H54 (cell line): Measurements from ENCODE around the gene CRY1.

Source experiments
- DNase-seq: peaks from one replicate; pipeline ENCODE4 v3.0.0; 2011; ENCODE audit warnings: low spot score, mixed read lengths; ENCODE audit not compliant: insufficient read length
- FAIRE-seq: peaks from 3 replicates; lab custom pipeline; 2011; peaks lifted over from hg19 to GRCh38; lab: Jason Lieb, UNC
- POLR2A ChIP-seq: IDR thresholded peaks from 2 replicates; pipeline ENCODE4 v1.6.1; 2011; ENCODE audit warnings: low read depth, mild to moderate bottlenecking, low read length

The CRY1 gene

DNA sequence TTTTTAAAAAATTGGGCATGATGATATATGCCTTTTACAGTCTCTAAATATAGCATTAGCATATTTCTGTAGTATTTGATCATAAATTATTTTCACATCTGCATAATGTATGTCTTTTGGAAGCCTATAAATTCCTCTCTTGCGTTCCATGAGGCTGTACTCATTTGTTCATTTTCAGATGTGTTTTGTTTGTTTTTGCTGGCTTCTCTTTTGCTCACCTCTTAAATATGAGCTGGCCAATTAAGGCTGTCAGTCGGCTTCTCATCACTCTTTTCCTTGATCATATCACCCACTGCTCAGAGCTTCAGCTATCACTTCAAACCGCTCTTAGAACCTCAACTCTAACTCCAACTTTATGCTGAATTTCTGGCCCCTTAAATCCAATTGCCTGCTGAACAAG is 131.1 kb downstream of the CRY1 start:
- no peak for TF ChIP-seq POLR2A
- no peak for DNase-seq
- peak; percentile 20 for FAIRE-seq

GRCh38 chr12:106960443-106960842 is 132.9 kb downstream of the CRY1 start:
- no peak for FAIRE-seq
- no peak for DNase-seq
- no peak for TF ChIP-seq POLR2A

DNA sequence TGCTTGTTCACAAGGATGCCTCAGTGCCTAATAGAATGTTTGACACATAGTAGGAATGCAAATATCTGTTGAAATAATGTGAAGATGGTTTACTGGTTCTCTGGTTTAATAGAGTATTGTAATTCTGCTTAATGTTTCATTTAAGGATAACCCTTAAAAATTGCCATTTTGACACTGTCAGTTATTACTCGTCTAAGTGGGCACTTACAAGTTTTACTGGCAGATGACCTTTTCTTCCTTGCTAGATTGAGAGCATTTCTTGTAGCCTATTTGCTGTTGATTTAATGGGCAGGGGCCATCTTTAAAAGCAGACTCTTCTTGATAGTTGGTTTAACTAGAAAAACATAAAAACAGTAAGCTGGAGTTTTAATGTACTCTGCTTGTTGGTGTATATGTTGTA is 135.8 kb downstream of the CRY1 start:
- DNase-seq: no peak
- FAIRE-seq: no peak
- TF ChIP-seq POLR2A: no peak

- no peak for TF ChIP-seq POLR2A
- DNase-seq: peak; percentile 49
- no peak for FAIRE-seq
Observed at GRCh38 chr12:106956048-106956578, 137.2 kb downstream of the CRY1 start.

DNA sequence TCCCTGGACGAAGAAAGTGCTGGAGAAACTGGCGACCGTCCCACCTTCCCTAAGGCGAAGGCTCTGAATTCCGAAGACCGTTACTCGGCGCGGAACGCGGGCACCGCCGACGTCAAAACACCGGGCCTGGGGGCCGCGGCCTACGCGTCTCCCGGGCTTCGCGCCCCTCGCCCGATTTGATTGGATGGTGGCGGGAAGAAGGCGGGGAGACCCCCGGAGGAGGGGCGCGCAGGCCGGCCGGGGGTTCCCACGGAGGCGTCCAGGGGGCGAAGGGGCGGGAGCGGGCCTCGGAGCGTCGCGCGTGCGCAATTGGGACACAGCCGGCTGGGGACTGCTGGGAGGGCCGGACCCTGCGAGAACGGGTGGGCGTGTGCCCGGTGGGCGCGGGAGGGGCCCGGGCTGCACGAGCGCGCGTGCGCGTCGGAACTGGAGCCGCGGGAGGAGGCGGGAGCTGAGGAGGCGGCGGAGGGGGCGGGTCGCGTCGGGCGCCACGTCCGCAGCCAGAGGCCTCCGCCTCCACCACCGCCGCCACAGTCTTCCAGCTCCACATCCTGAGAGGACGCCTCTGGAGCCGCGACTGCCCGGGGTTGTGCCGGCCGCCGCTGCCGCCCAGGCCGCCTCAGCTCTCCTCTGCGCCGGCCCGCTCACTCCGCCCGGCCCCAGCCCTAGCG is 137.8 kb downstream of the CRY1 start, which contains the start of gene TMEM263:
TMEM263 (plus strand) TSS at position 531 of the 671 bp plus-strand sequence. CDS start 11,210 bp downstream, outside the sequence.
- peak; percentile 89 for TF ChIP-seq POLR2A
- DNase-seq (peak; percentile 88), FAIRE-seq (peak; percentile 48)

- FAIRE-seq: peak; percentile 30
- DNase-seq: no peak
- TF ChIP-seq POLR2A: no peak
Observed at GRCh38 chr12:106954462-106955376, 138.6 kb downstream of the CRY1 start.

GRCh38 chr12:106953352-106954250 is 139.7 kb downstream of the CRY1 start:
- TF ChIP-seq POLR2A: no peak
- DNase-seq (no peak), FAIRE-seq (no peak)

GRCh38 chr12:106950591-106950990 is 142.8 kb downstream of the CRY1 start:
- DNase-seq: no peak
- no peak for FAIRE-seq
- TF ChIP-seq POLR2A: no peak

GRCh38 chr12:106947461-106947860 is 145.9 kb downstream of the CRY1 start:
- FAIRE-seq (no peak), DNase-seq (no peak)
- no peak for TF ChIP-seq POLR2A

GRCh38 chr12:106945261-106945851 is 148.0 kb downstream of the CRY1 start:
- TF ChIP-seq POLR2A: no peak
- FAIRE-seq: no peak

DNA sequence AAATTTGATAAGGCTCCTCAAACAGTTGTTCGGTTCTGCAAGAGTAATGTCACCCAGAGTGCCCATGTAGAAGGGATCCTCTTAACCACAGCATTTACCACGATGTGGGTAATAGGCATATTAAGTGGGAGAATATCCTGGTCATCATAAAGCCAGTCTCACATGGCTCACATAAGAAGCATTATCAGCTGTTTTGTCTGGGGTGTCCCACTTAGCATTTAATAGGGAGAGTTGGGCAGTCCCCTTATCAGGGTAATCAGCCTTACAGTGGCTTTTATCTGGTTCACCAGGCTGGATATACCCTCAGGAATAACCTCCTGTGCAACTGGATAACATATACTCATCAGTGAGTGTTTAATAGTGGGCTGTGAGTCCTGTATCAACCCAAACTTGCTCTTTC is 150.6 kb downstream of the CRY1 start:
- FAIRE-seq: no peak
- no peak for DNase-seq
- TF ChIP-seq POLR2A: no peak

More at GRCh38 chr12:106945261-106945851, 148.0 kb downstream of the CRY1 start:
- DNase-seq: no peak

DNA sequence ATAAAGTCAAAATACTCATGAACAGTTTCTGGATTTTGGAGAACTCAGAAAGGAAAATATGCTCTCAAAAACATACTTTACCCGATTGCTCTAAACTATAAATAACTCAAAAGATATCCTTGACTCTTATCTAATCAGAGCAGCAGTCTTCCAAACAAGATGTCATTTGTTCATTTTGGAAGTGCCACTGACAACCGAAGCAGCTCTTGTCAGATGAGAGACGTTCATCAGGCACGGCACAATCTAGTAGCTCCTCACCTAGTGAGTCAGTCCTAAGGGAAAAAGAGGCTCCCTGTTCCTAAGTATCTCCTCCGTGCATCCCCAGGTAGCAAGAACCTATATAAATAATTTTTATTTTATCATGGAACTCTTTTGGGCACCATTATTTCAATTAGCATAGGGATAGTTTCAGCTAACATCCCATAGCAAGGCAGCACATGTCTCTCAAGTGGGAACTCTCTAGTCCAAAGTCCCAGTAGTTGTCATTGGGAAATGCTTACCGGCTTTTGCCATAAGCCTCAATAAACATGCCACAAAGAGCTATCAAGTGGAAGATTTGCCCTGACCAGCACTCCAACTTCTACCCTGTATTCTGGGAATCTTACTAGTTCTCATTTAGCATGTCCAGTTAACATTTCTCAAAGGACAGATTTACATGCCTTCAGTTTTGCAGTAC is 151.7 kb downstream of the CRY1 start:
- FAIRE-seq (no peak), DNase-seq (no peak)
- TF ChIP-seq POLR2A: no peak
